ENCODE measurements around the gene NFATC2IP.
A peak's percentile ranks its signal among the peaks of the same experiment; 100 is the strongest.
"Not testable (repeated sequence)": the region's sequence is repeated elsewhere in the genome, so short reads cannot be mapped to it uniquely, and the experiment has no call there.

The NFATC2IP gene

DNA sequence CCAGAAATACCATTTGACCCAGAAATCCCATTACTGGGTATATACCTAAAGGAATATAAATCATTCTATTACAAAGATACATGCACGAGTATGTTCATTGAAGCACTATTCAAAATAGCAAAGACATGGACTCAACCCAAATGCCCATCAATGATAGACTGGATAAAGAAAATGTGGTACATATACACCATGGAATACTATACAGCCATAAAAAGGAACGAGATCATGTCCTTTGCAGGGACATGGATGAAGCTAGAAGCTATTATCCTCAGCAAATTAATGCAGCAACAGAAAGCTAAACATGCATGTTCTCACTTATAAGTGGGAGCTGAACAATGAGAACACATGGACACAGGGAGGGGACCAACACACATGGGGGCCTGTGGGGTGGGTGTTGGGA is 24.5 kb upstream of the NFATC2IP start:
- DNase-seq (ENCODE audit: low read depth): not testable (repeated sequence)

DNA sequence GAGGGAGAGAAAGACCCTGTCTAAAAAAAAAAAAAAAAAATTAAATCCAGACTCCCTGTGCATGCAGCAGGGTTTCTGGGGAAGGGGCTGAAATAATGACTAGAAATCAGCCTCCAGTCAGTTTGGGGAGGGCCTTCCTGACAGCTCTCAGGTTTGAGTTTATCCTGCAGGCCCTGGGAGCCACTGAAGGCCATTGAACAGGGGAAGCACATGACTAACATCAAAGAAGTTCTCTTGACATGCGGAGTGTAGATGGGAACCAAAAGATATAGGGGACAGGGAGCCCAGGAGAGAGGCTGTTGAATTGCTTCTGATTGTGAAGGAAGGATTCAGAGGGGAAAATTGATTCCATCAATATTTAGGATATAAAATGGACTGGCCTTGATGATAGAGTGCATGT is 22.9 kb upstream of the NFATC2IP start:
- DNase-seq (ENCODE audit: low read depth): no peak

DNA sequence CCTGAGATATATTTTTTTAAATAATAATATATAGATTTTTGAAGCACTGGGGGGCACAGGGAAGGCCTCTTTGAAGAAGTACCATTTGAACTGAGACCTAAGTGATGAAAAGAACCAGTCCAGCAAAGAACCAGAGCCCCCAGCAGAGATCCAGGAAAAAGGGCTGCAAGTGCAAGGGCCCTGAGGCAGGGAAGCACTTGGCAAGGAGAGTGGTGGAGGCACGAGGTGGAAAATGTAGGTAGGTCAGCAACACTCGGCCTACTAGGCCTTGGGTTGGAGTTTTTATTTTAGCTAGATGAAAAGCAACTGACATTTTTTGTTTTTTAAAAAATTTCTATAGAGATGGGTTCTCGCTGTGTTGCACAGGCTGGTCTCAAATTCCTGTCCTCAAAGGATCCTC is 20.5 kb upstream of the NFATC2IP start:
- DNase-seq (ENCODE audit: low read depth): no peak

DNA sequence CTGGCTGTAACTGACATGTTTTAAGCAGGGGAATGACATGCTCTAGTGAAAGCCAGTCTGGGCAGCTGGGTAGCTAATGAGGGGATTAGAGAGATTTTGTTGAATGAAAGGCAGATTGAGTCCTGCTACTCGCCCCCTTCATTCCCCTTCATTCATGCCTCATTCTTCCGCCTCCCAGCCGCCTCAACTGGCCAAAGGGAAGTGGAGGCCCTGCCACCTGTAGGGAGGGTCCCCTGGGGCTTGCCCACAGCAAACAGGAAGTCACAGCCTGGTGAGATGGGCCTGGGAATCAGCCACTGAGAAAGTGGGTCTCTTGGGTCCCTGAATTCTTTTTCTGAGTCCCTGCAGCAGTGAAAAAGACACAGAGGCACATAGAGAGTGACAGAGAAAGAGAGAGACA is 20.1 kb upstream of the NFATC2IP start:
- no peak for DNase-seq (ENCODE audit: low read depth)

GRCh38 chr16:28931801-28932225 is 18.9 kb upstream of the NFATC2IP start, which contains the start of gene CD19:
TSS of gene CD19 (plus strand) at chr16:28931971. CDS start at chr16:28932001, 30 bp downstream.
- DNase-seq (ENCODE audit: low read depth): no peak

DNA sequence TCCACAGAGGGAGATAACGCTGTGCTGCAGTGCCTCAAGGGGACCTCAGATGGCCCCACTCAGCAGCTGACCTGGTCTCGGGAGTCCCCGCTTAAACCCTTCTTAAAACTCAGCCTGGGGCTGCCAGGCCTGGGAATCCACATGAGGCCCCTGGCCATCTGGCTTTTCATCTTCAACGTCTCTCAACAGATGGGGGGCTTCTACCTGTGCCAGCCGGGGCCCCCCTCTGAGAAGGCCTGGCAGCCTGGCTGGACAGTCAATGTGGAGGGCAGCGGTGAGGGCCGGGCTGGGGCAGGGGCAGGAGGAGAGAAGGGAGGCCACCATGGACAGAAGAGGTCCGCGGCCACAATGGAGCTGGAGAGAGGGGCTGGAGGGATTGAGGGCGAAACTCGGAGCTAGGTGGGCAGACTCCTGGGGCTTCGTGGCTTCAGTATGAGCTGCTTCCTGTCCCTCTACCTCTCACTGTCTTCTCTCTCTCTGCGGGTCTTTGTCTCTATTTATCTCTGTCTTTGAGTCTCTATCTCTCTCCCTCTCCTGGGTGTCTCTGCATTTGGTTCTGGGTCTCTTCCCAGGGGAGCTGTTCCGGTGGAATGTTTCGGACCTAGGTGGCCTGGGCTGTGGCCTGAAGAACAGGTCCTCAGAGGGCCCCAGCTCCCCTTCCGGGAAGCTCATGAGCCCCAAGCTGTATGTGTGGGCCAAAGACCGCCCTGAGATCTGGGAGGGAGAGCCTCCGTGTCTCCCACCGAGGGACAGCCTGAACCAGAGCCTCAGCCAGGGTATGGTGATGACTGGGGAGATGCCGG is 18.2 kb upstream of the NFATC2IP start:
- no peak for DNase-seq (ENCODE audit: low read depth)

GRCh38 chr16:28933171-28933570 is 17.6 kb upstream of the NFATC2IP start:
- DNase-seq (ENCODE audit: low read depth): no peak

DNA sequence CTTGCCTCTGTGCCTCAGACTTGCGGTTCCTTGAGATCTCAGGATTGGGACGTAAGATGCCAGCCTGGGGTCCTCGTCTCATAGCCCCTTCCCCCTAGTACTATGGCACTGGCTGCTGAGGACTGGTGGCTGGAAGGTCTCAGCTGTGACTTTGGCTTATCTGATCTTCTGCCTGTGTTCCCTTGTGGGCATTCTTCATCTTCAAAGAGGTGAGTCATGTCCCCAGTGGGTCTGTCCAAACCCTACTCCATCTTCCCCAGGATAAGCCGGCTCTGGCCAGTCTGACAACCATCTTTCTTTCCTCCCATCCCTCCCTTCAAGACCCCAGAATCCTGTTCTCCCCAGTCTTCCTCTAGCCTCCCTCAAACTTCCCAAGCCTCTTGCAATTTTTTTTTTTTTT is 15.4 kb upstream of the NFATC2IP start:
- no peak for DNase-seq (ENCODE audit: low read depth)

DNA sequence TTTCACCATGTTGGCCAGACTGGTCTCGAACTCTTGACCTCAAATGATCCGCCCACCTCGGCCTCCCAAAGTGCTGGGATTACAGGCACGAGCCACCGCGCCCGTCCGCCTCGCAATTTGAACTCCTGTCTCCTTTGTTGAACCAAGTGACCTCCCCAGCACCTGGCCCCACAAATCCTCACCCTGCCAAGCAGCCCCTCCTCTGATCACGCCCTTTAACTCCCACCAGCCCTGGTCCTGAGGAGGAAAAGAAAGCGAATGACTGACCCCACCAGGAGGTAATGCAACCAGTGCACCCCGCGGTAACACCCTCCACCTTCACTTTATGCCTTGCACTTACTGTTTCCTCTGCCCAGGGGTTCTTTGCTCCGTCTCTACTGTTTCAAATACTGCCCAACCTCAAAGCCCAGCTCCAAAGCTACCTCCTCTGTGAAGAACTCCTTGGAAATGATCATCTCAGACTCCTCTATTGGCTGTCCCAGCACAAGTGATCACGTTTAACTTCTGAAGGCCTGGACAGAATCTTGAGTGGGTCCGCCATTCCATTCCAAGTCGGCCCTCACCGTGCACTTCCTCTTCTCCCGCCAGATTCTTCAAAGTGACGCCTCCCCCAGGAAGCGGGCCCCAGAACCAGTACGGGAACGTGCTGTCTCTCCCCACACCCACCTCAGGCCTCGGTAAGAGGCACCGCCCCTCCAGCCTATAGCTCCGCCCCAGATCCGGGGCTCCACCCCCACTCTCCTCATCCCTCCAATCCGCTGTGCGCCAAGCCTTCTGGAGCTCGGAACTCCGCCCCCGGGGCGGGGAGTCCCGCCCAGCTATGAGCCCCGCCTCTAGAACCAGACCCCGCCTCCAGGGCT is 14.6 kb upstream of the NFATC2IP start:
- DNase-seq (ENCODE audit: low read depth): peak; percentile 66

DNA sequence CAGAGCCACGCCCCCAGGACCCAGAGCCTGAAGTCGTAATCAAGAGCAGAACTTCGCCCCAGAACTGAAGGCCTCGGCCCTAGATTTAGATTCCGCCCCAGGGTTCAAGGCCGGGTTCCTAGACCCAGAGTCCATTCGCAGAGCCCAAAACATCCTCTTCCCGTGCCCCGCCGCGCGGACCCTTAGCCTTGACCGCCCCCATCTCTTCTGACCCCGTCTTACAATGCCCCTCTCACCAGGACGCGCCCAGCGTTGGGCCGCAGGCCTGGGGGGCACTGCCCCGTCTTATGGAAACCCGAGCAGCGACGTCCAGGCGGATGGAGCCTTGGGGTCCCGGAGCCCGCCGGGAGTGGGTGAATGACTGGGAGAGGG is 14.0 kb upstream of the NFATC2IP start:
- no peak for DNase-seq (ENCODE audit: low read depth)

DNA sequence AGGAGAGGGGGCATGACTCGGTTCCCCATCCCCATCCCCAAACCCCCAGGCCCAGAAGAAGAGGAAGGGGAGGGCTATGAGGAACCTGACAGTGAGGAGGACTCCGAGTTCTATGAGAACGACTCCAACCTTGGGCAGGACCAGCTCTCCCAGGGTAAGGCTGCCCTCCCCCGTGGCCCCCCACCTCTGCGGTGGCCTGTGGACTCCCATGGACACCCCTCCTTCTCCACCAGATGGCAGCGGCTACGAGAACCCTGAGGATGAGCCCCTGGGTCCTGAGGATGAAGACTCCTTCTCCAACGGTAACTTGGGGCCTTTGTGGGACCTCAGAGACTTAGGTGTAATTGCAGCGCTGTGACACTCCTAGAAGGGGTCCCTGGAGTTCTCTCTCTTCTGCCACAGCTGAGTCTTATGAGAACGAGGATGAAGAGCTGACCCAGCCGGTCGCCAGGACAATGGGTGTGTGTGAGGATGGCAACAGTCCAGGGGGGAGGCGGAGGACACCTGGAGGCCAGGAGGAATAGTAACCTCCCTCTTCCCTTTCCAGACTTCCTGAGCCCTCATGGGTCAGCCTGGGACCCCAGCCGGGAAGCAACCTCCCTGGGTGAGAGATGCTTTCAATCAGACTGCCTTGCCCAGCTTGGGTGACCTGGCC is 13.4 kb upstream of the NFATC2IP start:
- DNase-seq (ENCODE audit: low read depth): no peak

GRCh38 chr16:28938721-28939120 is 12.0 kb upstream of the NFATC2IP start:
- DNase-seq (ENCODE audit: low read depth): no peak

- not testable (repeated sequence) for DNase-seq (ENCODE audit: low read depth)
Measured at GRCh38 chr16:28939825-28940224, 10.9 kb upstream of the NFATC2IP start.

GRCh38 chr16:28943281-28943680 is 7.5 kb upstream of the NFATC2IP start:
- DNase-seq (ENCODE audit: low read depth): no peak

DNA sequence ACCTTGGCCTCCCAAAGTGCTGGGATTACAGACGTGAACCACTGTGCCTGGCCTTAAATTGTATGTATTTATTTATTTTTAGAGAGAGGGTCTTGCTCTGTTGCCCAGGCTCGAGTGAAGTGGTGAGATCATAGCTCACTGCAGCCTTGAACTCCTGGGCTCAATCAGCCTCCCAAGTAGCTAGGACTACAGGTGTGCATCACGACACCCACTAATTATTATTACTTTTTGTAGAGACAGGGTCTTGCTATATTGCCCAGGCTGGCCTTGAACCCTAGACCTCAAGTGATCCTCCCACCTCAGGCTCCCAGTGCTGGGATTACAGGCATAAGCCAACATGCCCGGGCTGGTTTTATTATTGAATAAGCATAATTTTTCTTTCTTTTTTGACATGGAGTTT is 4.1 kb upstream of the NFATC2IP start:
- DNase-seq (ENCODE audit: low read depth): no peak

- DNase-seq (ENCODE audit: low read depth): peak; percentile 9
Measured at GRCh38 chr16:28951410-28951943, 740 bp downstream of the NFATC2IP start.

DNA sequence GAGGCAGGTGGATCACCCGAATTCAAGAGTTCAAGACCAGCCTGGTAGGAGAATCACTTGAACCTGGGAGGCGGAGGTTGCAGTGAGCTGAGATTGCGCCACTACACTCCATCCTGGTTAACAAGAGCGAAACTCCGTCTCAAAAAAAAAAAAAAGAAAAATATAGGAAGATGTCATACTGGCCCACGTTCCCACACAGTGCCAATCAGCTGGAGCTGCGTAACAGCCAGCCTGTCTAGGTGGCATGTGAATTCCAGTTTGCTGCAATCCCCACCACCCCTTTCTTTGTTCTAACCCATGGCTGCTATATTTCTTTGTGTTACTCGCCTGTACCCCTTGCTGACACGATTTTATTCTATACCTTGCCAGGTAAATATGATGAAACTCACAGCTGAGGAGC is 7.5 kb downstream of the NFATC2IP start:
- DNase-seq (ENCODE audit: low read depth): no peak

- no peak for DNase-seq (ENCODE audit: low read depth)
Measured at GRCh38 chr16:28958836-28959235, 8.1 kb downstream of the NFATC2IP start.

DNA sequence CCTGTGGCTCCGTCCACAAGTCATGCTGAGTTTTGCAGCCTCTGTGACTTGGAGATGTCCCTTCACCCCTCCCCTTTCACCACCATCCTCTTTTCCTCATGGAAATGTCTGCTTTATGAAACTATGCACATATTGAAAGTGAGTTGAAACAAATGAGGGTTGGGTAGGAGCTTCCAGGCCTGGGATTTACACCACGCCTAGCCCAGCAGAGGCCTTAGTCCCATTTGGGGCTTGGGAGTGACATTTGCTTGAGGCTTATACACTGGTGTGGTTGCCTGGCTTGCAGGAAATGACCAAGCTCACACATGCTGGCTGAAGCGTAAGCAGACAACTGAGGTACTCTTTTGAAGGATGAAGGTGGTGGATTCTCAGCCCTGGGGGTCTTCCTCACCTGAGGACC is 13.3 kb downstream of the NFATC2IP start:
- no peak for DNase-seq (ENCODE audit: low read depth)

- DNase-seq (ENCODE audit: low read depth): no peak
Measured at GRCh38 chr16:28964496-28964895, 13.8 kb downstream of the NFATC2IP start.

DNA sequence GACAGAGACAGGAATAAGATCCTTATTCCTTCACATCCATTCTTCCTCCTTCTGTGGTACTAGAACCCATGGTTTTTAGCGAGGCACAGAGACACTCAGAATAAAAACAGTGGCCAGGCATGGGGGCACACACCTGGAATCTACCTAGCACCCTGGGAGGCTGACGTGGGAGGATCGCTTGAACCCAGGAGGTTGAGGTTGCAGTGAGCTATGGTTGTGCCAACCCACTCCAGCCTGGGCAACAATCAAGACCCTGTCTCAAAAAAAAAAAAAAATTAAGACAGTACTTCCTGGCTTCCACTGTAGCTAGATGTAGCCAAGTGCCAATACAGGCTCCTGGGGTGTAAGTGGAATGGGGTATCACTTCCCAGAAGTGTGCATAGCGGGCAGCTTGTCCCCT is 16.4 kb downstream of the NFATC2IP start:
- no peak for DNase-seq (ENCODE audit: low read depth)

DNA sequence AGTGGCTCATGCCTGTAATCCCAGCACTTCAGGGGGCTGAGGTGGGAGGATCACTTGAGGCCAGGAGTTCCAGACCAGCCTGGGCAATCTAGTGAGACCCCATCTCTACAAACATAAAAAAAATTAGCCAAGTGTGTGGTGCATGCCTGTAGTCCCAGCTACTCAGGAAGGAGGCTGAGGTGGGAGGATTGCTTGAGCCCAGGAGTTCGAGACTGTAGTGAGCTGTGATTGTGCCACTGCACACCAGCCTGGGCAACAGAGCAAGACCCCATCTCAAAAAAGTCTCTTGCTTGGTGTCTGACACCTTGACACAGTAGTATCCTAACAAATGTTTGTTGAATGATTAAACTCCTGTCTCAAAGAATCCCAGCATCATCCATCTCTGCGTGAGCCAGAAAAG is 19.0 kb downstream of the NFATC2IP start:
- not testable (repeated sequence) for DNase-seq (ENCODE audit: low read depth)
